ENCODE measurements around the gene HOXA10.

The HOXA10 gene

GRCh38 chr7:27138472-27138871 is 35.6 kb downstream of the HOXA10 start:
- DNase-seq (ENCODE audit: low read depth in 1 of 2, low spot score in 1 of 2): no peak
- no peak overlapping the region for H3K4me3 ChIP-seq (replicated peaks; ENCODE audit: insufficient read depth, low read length)
- no peak overlapping the region for H3K27ac ChIP-seq (replicated peaks)
- peaks cover 3% of the 10 kb centered on the region for H3K27me3 ChIP-seq (ENCODE audit: insufficient read depth, poor library complexity, severe bottlenecking)
- no peak for TF ChIP-seq SPI1 (IDR thresholded peaks at IDR 0.05; ENCODE audit: borderline replicate concordance, low read depth)
- no peak for TF ChIP-seq GABPA (IDR thresholded peaks at IDR 0.05; ENCODE audit: low read depth)
- TF ChIP-seq POLR2AphosphoS5 (IDR thresholded peaks at IDR 0.05; ENCODE audit: low read depth): no peak
- TF ChIP-seq REST (IDR thresholded peaks at IDR 0.05; ENCODE audit: insufficient replicate concordance, low read depth): no peak
- TF ChIP-seq CTCF (IDR thresholded peaks at IDR 0.05; ENCODE audit: insufficient read depth, low read length): no peak

- Histone ChIP-seq H3K27ac (replicated peaks) (peak overlapping the region; percentile 33; the same call in 1 of the 2 replicates), H3K27me3 (ENCODE audit: insufficient read depth, poor library complexity, severe bottlenecking) (peaks cover 3% of the 10 kb centered on the region), H3K4me3 (replicated peaks; ENCODE audit: insufficient read depth, low read length) (no peak overlapping the region)
- TF ChIP-seq SPI1 (IDR thresholded peaks at IDR 0.05; ENCODE audit: borderline replicate concordance, low read depth) (no peak), GABPA (IDR thresholded peaks at IDR 0.05; ENCODE audit: low read depth) (no peak), REST (IDR thresholded peaks at IDR 0.05; ENCODE audit: insufficient replicate concordance, low read depth) (no peak), CTCF (IDR thresholded peaks at IDR 0.05; ENCODE audit: insufficient read depth, low read length) (no peak)
- DNase-seq (ENCODE audit: low read depth in 1 of 2, low spot score in 1 of 2): no peak
These were observed 36.3 kb downstream of the HOXA10 start for GRCh38 chr7:27137640-27138315.

GRCh38 chr7:27134392-27134791 is 39.7 kb downstream of the HOXA10 start:
- Histone ChIP-seq H3K27me3 (ENCODE audit: insufficient read depth, poor library complexity, severe bottlenecking) (peaks cover 3% of the 10 kb centered on the region), H3K27ac (replicated peaks) (no peak overlapping the region), H3K4me3 (replicated peaks; ENCODE audit: insufficient read depth, low read length) (no peak overlapping the region)
- DNase-seq (ENCODE audit: low read depth in 1 of 2, low spot score in 1 of 2): peak in 1 of 2 experiments; percentile 55
- no peak for TF ChIP-seq CTCF (IDR thresholded peaks at IDR 0.05; ENCODE audit: insufficient read depth, low read length)
- no peak for TF ChIP-seq SPI1 (IDR thresholded peaks at IDR 0.05; ENCODE audit: borderline replicate concordance, low read depth)
- TF ChIP-seq GABPA (IDR thresholded peaks at IDR 0.05; ENCODE audit: low read depth): no peak
- no peak for TF ChIP-seq REST (IDR thresholded peaks at IDR 0.05; ENCODE audit: insufficient replicate concordance, low read depth)
- no peak for TF ChIP-seq POLR2AphosphoS5 (IDR thresholded peaks at IDR 0.05; ENCODE audit: low read depth)
